BJ (cell line): ENCODE results near the gene MCRS1. TPM values are rescaled to one million over a fixed set of nuclear protein-coding genes. Genes with fewer than 3 reads are reported as not detected.

Experiments
- polyA plus RNA-seq: library from polyadenylated mRNA; depleted of rRNA; stranded (reverse); fragments of >200 nt; gene quantifications from 2 replicates; pipeline ENCODE4 v1.2.3, GENCODE V29; 2011; rRNA removed
- small RNA-seq: library from RNA; depleted of rRNA; stranded (forward); fragments of <200 nt; gene quantifications from one replicate; pipeline ENCODE3, GENCODE V24; 2012; ENCODE audit warnings: low replicate concordance, low read depth; ENCODE audit not compliant: insufficient read length

MCRS1 gene
- polyA plus RNA-seq, 1 experiment = 96.0 TPM

Small RNA genes lying within 50 kb of the gene (small RNA-seq; reads per million reads assigned to genes)
- gene POLR2KP1 (not detected), gene RNU6-834P (not detected)

Other genes with a start within 250 kb of the MCRS1 start
- 11.8 and 24.8 TPM in 2 replicates for gene TROAP, start 244.9 kb downstream of the MCRS1 start, polyA plus RNA-seq
- gene C1QL4, start 231.0 kb downstream of the MCRS1 start, polyA plus RNA-seq = not detected in 2 replicates
- gene DNAJC22, start 221.3 kb downstream of the MCRS1 start, polyA plus RNA-seq = 2.3 and 4.3 TPM in 2 replicates
- gene SPATS2, start 200.7 kb downstream of the MCRS1 start, polyA plus RNA-seq = 23.1 and 29.8 TPM in 2 replicates
- 0.01 and 0.02 TPM in 2 replicates for gene KCNH3, start 29.1 kb downstream of the MCRS1 start, polyA plus RNA-seq
- gene FAM186B, start 37.5 kb upstream of the MCRS1 start, polyA plus RNA-seq = 0.11 and 0.12 TPM in 2 replicates
- gene PRPF40B, start 55.4 kb upstream of the MCRS1 start, polyA plus RNA-seq = 9.8 and 15.0 TPM in 2 replicates
- gene FMNL3, start 139.3 kb upstream of the MCRS1 start, polyA plus RNA-seq = 10.6 and 13.3 TPM in 2 replicates
- gene TMBIM6, start 173.4 kb upstream of the MCRS1 start, polyA plus RNA-seq = 771 and 1,002 TPM in 2 replicates